Spleen (tissue), 7 donors: ENCODE results near the gene EXPH5.

Source experiments
- CTCF ChIP-seq, 11 experiments: fragments of 200-600 bp in 7 of 11; fragments of 450-650 bp in 4 of 11; sonication (generic) in 4 of 11; IDR thresholded peaks in 8 of 11; conservative IDR thresholded peaks in 3 of 11; 1 replicate in 7 of 11; 2 replicates in 4 of 11; pipeline versions ENCODE4 v1.4.0 to v1.8.0; 2016 to 2021; ENCODE audit warnings: antibody characterized with exemption in 11 of 11, inconsistent platforms in 4 of 11, mild to moderate bottlenecking in 1 of 11
- POLR2A ChIP-seq, 3 donors: fragments of 450-650 bp; IDR thresholded peaks; one replicate each; pipeline ENCODE4 v1.5.1; 2017; ENCODE audit warnings: antibody characterized with exemption in 3 of 3, mild to moderate bottlenecking in 1 of 3
- donor health status: DM: no; HTN: no; CAD: no; lungs with moderate emphysema.
- donor health status: DM: no; HTN: no; CAD: no.
- donor health status: DM: no; HTN: no; CAD: no.

GRCh38 chr11:108635106-108635505 lies 41.5 kb upstream of the EXPH5 start:
- no peak for TF ChIP-seq POLR2A (IDR thresholded peaks at IDR 0.05)
- no peak for TF ChIP-seq CTCF (IDR thresholded peaks at IDR 0.05 in 8 of 11, conservative IDR thresholded peaks at IDR 0.05 in 3 of 11)
